ENCODE results near the gene JAKMIP2.

Gene JAKMIP2

DNA sequence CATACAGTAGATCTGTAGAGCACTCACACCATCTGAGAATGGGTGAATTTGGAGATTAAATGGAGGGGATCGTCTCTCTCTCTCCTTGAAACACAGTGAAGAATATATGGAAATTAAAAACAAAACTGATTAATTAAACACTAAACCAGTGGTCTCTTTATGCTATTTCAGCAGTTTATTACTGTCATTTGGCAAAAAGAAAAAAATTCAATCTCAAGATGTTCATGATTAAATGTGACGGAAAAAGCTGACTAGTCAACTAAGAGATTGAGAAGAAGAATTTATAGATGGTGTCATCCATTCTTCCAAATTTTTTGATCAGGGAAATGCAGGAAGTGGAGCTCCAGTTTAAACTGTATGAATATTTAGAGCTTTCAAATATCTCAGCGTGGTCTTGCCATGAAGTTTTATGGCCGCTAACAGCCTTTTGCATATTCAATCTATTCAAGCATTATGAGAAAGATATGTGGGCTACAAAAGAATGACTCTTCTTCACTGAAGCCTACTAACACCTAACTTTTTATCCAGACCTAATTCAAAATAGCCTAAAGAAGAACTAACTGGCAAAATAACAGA, 151.0 kb downstream of the JAKMIP2 start:
- TF ChIP-seq SPI1 (IDR thresholded peaks at IDR 0.05; ENCODE audit: low read depth, low read length) (no peak), POLR2A (IDR thresholded peaks at IDR 0.05; ENCODE audit: low read depth, low read length) (no peak), POU2F2 (IDR thresholded peaks at IDR 0.05; ENCODE audit: low read depth, low read length) (no peak), TAF1 (IDR thresholded peaks at IDR 0.05; ENCODE audit: low read depth, low read length) (no peak), PAX5 (IDR thresholded peaks at IDR 0.05; ENCODE audit: insufficient read depth, low read length, severe bottlenecking) (no peak), POLR2AphosphoS5 (IDR thresholded peaks at IDR 0.05; ENCODE audit: low read depth, low read length) (no peak)
- DNase-seq (ENCODE audit: insufficient read length, low spot score) (no peak), FAIRE-seq (no peak)

DNA sequence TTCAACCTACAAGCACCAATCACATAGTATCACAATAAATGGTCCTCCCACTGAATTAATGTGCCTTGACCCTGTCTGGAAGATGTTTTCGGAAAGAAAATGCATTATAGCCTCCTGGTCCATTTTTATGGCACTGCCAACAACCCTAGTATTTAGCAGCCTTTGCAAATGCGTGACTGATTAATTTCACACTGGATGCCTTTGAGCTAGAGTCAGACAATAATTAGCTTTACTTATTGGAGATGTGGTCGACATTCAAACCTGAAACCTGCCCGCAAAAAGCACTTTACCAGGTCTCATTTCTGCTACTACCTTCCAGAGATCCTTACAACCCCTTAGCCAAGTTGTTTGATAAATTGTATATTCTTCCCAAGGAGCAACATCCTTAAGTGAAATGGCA, 153.3 kb downstream of the JAKMIP2 start:
- no peak for DNase-seq (ENCODE audit: insufficient read length, low spot score)
- TF ChIP-seq TAF1 (IDR thresholded peaks at IDR 0.05; ENCODE audit: low read depth, low read length) = no peak
- no peak for TF ChIP-seq POLR2A (IDR thresholded peaks at IDR 0.05; ENCODE audit: low read depth, low read length)
- TF ChIP-seq SPI1 (IDR thresholded peaks at IDR 0.05; ENCODE audit: low read depth, low read length) = no peak
- TF ChIP-seq POLR2AphosphoS5 (IDR thresholded peaks at IDR 0.05; ENCODE audit: low read depth, low read length) = no peak
- no peak for TF ChIP-seq PAX5 (IDR thresholded peaks at IDR 0.05; ENCODE audit: insufficient read depth, low read length, severe bottlenecking)
- TF ChIP-seq POU2F2 (IDR thresholded peaks at IDR 0.05; ENCODE audit: low read depth, low read length) = no peak
- no peak for FAIRE-seq

DNA sequence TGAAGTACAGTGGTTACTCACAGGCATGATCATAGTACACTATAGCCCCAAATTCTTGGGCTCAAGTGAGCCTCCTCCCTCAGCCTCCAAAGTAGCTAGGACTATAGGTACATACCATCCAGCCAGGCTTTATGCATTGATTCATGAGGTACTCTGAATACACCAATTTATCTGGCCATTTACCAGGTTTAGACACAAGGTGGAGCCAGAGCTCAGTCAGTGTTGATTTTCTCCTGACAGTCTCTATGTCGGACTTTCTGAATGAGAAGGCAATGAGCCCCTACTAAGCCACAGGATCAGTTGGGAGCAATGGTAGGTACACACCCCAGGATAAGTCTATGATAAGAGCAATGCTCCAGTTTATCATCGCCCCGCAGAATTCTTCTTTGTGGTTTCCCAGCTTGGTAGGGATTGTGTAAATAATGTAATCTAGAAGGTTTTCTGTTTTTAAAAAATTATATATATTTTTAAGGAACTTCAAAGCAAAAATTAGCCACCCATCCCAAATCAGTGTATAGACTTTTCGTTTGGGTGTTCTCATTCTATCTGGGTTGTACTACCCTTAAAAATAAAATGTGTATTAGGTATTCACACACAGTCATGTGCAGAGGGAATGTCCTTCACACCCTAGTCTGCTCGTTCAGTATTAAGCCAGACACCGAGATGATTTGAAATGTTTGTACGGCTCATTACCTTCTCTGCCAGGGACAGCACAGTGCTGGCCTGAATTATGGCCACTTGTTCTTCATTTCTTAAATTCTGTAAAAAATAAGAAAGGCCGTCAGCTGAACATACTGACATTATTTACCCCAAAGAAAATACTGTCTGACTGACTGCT, 154.3 kb downstream of the JAKMIP2 start:
- TF ChIP-seq PAX5 (IDR thresholded peaks at IDR 0.05; ENCODE audit: insufficient read depth, low read length, severe bottlenecking) (no peak), SPI1 (IDR thresholded peaks at IDR 0.05; ENCODE audit: low read depth, low read length) (no peak), TAF1 (IDR thresholded peaks at IDR 0.05; ENCODE audit: low read depth, low read length) (no peak), POU2F2 (IDR thresholded peaks at IDR 0.05; ENCODE audit: low read depth, low read length) (no peak), POLR2A (IDR thresholded peaks at IDR 0.05; ENCODE audit: low read depth, low read length) (no peak), POLR2AphosphoS5 (IDR thresholded peaks at IDR 0.05; ENCODE audit: low read depth, low read length) (no peak)
- DNase-seq (ENCODE audit: insufficient read length, low spot score) (peak; percentile 15), FAIRE-seq (peak; percentile 83)

DNA sequence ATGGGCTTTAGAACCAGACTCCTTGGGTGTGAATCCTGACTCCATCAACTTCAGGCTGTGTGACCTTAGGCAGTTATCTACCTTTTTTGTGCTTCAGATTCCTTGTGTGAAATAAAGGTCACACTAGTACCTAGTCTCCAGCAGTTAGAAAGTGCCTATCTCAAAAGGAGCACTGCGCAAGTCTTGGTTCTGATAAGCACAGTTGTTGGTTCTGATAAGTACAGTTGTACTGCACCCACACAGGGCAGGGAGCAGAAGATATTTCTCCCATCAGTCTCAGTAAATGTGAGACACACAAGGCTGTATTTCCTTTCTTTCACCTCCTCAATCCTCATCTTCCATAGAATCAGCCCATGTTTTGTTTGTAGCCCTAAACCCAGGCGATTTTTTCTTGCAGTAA, 156.1 kb downstream of the JAKMIP2 start:
- FAIRE-seq (no peak), DNase-seq (ENCODE audit: insufficient read length, low spot score) (no peak)
- TF ChIP-seq POU2F2 (IDR thresholded peaks at IDR 0.05; ENCODE audit: low read depth, low read length) (no peak), POLR2AphosphoS5 (IDR thresholded peaks at IDR 0.05; ENCODE audit: low read depth, low read length) (no peak), PAX5 (IDR thresholded peaks at IDR 0.05; ENCODE audit: insufficient read depth, low read length, severe bottlenecking) (no peak), POLR2A (IDR thresholded peaks at IDR 0.05; ENCODE audit: low read depth, low read length) (no peak), TAF1 (IDR thresholded peaks at IDR 0.05; ENCODE audit: low read depth, low read length) (no peak), SPI1 (IDR thresholded peaks at IDR 0.05; ENCODE audit: low read depth, low read length) (no peak)

DNA sequence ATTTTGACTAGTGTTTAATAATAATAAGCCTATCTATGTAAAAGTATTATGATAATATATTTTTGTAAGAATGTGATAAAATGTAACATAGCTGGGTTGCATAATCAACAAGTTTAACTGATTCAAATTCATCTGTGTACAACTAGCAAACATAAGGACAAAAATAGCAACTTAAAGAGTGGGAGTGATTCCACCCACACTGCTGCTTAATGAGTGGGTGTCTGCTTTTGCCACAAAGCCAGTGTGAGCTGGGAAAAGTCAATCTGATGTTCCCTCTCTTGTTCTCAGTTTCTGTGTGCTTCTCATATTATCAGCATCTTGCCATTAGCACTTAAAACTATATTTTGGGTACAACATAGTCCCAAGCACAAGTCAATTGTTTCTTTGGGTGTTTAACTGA, 161.5 kb downstream of the JAKMIP2 start:
- TF ChIP-seq TAF1 (IDR thresholded peaks at IDR 0.05; ENCODE audit: low read depth, low read length) (no peak), POLR2A (IDR thresholded peaks at IDR 0.05; ENCODE audit: low read depth, low read length) (no peak), PAX5 (IDR thresholded peaks at IDR 0.05; ENCODE audit: insufficient read depth, low read length, severe bottlenecking) (no peak), SPI1 (IDR thresholded peaks at IDR 0.05; ENCODE audit: low read depth, low read length) (no peak), POLR2AphosphoS5 (IDR thresholded peaks at IDR 0.05; ENCODE audit: low read depth, low read length) (no peak), POU2F2 (IDR thresholded peaks at IDR 0.05; ENCODE audit: low read depth, low read length) (no peak)
- FAIRE-seq (no peak), DNase-seq (ENCODE audit: insufficient read length, low spot score) (no peak)

DNA sequence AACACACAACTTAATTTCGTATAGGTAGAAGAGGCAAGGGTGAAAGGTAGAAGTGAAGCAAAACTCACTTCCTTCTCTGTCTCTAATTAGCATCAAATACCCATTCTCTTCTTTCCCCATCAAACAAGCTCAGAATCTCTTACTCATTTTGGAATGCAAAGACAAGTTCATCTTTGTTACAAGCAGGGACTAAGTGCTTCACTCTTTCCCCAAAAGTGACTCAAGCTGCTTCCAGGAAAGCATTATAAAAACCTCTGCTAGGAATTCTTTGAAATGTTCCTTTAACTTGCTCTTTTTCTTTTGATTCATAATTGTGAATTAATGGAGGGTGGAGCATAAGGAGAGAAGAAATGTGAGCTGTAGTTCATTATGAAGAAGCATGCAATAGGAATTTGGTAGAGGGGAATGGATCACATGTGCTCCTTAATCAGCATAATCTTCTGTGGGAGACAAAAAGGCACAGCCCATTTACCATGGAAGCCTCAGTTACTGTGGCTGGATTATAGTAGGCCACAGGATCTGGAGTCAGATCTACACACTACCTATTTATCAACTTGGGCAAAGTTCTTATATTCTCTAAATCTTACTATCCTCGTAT, 163.1 kb downstream of the JAKMIP2 start:
- TF ChIP-seq POLR2A (IDR thresholded peaks at IDR 0.05; ENCODE audit: low read depth, low read length) = no peak
- TF ChIP-seq SPI1 (IDR thresholded peaks at IDR 0.05; ENCODE audit: low read depth, low read length) = no peak
- no peak for TF ChIP-seq POU2F2 (IDR thresholded peaks at IDR 0.05; ENCODE audit: low read depth, low read length)
- no peak for TF ChIP-seq POLR2AphosphoS5 (IDR thresholded peaks at IDR 0.05; ENCODE audit: low read depth, low read length)
- no peak for TF ChIP-seq TAF1 (IDR thresholded peaks at IDR 0.05; ENCODE audit: low read depth, low read length)
- TF ChIP-seq PAX5 (IDR thresholded peaks at IDR 0.05; ENCODE audit: insufficient read depth, low read length, severe bottlenecking) = no peak
- no peak for DNase-seq (ENCODE audit: insufficient read length, low spot score)
- FAIRE-seq = no peak

DNA sequence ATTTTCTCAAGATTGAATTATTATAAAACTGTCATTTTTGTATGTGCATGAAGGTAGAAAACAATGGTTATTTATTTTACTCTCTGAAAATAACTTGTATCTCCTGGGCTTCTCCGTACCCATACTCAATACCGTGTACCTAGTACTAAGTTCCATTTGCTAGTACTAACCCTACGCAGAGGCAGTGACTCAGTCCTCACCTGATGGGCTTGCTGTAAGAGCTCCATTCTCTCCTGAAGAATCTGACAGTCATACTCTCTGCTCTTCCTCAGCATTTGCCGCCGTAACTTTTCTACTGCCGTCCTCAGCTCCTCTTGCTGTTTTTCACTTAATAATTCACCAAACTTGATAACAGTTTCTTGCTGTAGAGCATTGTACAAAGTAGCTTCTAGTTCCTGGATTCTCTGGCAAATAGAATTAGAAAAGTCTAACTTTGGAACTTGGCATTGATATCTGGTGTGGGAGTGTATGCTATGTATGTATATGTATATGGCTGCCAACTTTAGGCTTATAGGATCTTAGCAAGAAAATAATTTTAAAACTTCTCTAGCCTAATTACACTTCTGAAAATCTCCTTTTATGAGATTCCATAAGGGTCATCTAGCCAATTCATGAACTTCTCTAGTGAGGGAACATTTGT, 164.7 kb downstream of the JAKMIP2 start:
- no peak for FAIRE-seq
- TF ChIP-seq PAX5 (IDR thresholded peaks at IDR 0.05; ENCODE audit: insufficient read depth, low read length, severe bottlenecking) (no peak), SPI1 (IDR thresholded peaks at IDR 0.05; ENCODE audit: low read depth, low read length) (no peak), TAF1 (IDR thresholded peaks at IDR 0.05; ENCODE audit: low read depth, low read length) (no peak), POLR2A (IDR thresholded peaks at IDR 0.05; ENCODE audit: low read depth, low read length) (no peak), POU2F2 (IDR thresholded peaks at IDR 0.05; ENCODE audit: low read depth, low read length) (no peak), POLR2AphosphoS5 (IDR thresholded peaks at IDR 0.05; ENCODE audit: low read depth, low read length) (no peak)
- no peak for DNase-seq (ENCODE audit: insufficient read length, low spot score)

DNA sequence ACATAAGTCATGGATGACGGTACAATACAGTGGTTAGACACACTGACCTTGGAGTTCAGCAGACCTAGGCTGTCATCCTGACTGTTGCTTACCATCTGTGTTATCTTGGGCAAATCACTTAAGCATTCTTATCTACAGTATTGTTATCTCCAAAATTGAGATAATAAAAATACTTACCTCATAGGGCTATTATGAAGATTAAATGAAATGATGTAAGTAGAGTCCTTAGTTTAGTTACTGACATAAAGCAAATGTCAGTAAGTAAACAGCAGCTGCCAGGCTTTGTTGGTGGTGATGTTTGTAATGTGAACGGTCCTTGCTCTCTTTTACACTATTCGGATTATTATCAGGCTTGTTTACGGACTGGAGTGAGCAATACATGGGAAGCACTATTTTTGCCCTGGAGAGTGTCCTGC, 165.3 kb downstream of the JAKMIP2 start:
- no peak for TF ChIP-seq TAF1 (IDR thresholded peaks at IDR 0.05; ENCODE audit: low read depth, low read length)
- no peak for TF ChIP-seq POLR2A (IDR thresholded peaks at IDR 0.05; ENCODE audit: low read depth, low read length)
- TF ChIP-seq POLR2AphosphoS5 (IDR thresholded peaks at IDR 0.05; ENCODE audit: low read depth, low read length) = no peak
- no peak for TF ChIP-seq POU2F2 (IDR thresholded peaks at IDR 0.05; ENCODE audit: low read depth, low read length)
- no peak for TF ChIP-seq PAX5 (IDR thresholded peaks at IDR 0.05; ENCODE audit: insufficient read depth, low read length, severe bottlenecking)
- TF ChIP-seq SPI1 (IDR thresholded peaks at IDR 0.05; ENCODE audit: low read depth, low read length) = no peak
- no peak for DNase-seq (ENCODE audit: insufficient read length, low spot score)
- FAIRE-seq = peak; percentile 57

Measured in GM12891 (cell line).